H1 (cell line): ENCODE measurements around the gene BHMT2. TPM values are rescaled to one million over a fixed set of nuclear protein-coding genes. Genes with fewer than 3 reads are reported as not detected.

Experiments used
- CTCF ChIA-PET: fragments of 300-600 bp; sonication (Branson Sonifier 250); formaldehyde crosslinking; loops from one replicate; lab custom pipeline; 2021; ENCODE audit not compliant: partially characterized antibody; lab: Charles Lee
- POLR2A ChIA-PET: fragments of 300-600 bp; sonication (Branson Sonifier 250); formaldehyde crosslinking; loops from one replicate; lab custom pipeline; 2021; ENCODE audit warnings: inconsistent platforms; ENCODE audit not compliant: partially characterized antibody; lab: Charles Lee
- DNase-seq, 2 experiments: peaks; one replicate each; pipeline versions ENCODE4 v3.0.0 to v3.0.0-alpha.2; 2010 to 2022; ENCODE audit warnings: low spot score in 2 of 2, low read depth in 1 of 2, mixed read lengths in 1 of 2
- FAIRE-seq: peaks from 2 replicates; lab custom pipeline; 2011; peaks lifted over from hg19 to GRCh38; lab: Jason Lieb, UNC
- H2AFZ ChIP-seq: 2 replicates; pipeline ENCODE4 v1.8.1; 2012; ENCODE audit warnings: low read length, inconsistent platforms
- H2AK5ac ChIP-seq: 2 replicates; pipeline ENCODE4 v1.6.1; 2013; ENCODE audit warnings: low read depth, low read length
- H2BK120ac ChIP-seq: replicated peaks from 2 replicates; pipeline ENCODE3; 2013; ENCODE audit warnings: low read depth, low read length, inconsistent platforms
- H2BK12ac ChIP-seq: 2 replicates; pipeline ENCODE4 v1.6.1; 2013; ENCODE audit warnings: low read depth, low read length
- H2BK15ac ChIP-seq: 2 replicates; pipeline ENCODE4 v1.6.1; 2013; ENCODE audit warnings: low read length
- H2BK20ac ChIP-seq: 2 replicates; pipeline ENCODE4 v1.6.1; 2013; ENCODE audit warnings: low read length
- H2BK5ac ChIP-seq: 2 replicates; pipeline ENCODE4 v1.6.1; 2013; ENCODE audit warnings: low read depth, low read length
- H3K14ac ChIP-seq: 2 replicates; pipeline ENCODE4 v1.6.1; 2013; ENCODE audit warnings: inconsistent platforms; ENCODE audit not compliant: insufficient read length
- H3K18ac ChIP-seq: 2 replicates; pipeline ENCODE4 v1.6.1; 2013; ENCODE audit warnings: low read length; ENCODE audit errors: extremely low read depth
- H3K23ac ChIP-seq: 2 replicates; pipeline ENCODE4 v1.6.1; 2013; ENCODE audit warnings: inconsistent platforms; ENCODE audit not compliant: insufficient read length
- H3K23me2 ChIP-seq: 2 replicates; pipeline ENCODE4 v1.6.1; 2013; ENCODE audit warnings: low read depth, low read length
- H3K27ac ChIP-seq: 2 replicates; pipeline ENCODE4 v1.6.1; 2011; ENCODE audit warnings: low read depth, low read length, inconsistent platforms
- H3K27me3 ChIP-seq, 4 experiments: replicated peaks in 1 of 4; 1 replicate in 1 of 4; 2 replicates in 3 of 4; pipeline versions ENCODE4 v1.6.1 to v1.8.1; 2011 to 2013; ENCODE audit warnings: low read length in 3 of 4, mild to moderate bottlenecking in 3 of 4, inconsistent platforms in 2 of 4, mixed read lengths in 2 of 4, moderate library complexity in 1 of 4; ENCODE audit not compliant: control insufficient read depth in 3 of 4, insufficient read depth in 3 of 4; ENCODE audit errors: extremely low read depth in 1 of 4
- H3K36me3 ChIP-seq, 4 experiments: 2 replicates each; pipeline versions ENCODE4 v1.6.1 to v1.8.1; 2011 to 2013; ENCODE audit warnings: mild to moderate bottlenecking in 4 of 4, low read length in 3 of 4, moderate library complexity in 2 of 4, control low read depth in 1 of 4, inconsistent platforms in 1 of 4; ENCODE audit not compliant: insufficient read depth in 4 of 4, control insufficient read depth in 2 of 4
- H3K4ac ChIP-seq: replicated peaks from 2 replicates; pipeline ENCODE3; 2013; ENCODE audit warnings: low read length, low read depth, mixed read lengths, inconsistent platforms; ENCODE audit not compliant: insufficient read length
- H3K4me1 ChIP-seq, 4 experiments: replicated peaks in 1 of 4; 1 replicate in 1 of 4; 2 replicates in 3 of 4; pipeline versions ENCODE4 v1.6.1 to v1.8.1; 2011 to 2013; ENCODE audit warnings: low read length in 3 of 4, inconsistent platforms in 2 of 4, mixed read lengths in 1 of 4; ENCODE audit not compliant: insufficient read depth in 4 of 4, control insufficient read depth in 3 of 4
- H3K4me2 ChIP-seq, 2 experiments: 2 replicates each; pipeline versions ENCODE4 v1.6.1 to v1.8.1; 2011 to 2013; ENCODE audit warnings: low read depth in 2 of 2, low read length in 2 of 2, control low read depth in 1 of 2, inconsistent platforms in 1 of 2, mild to moderate bottlenecking in 1 of 2; ENCODE audit not compliant: insufficient read depth in 1 of 2
- H3K4me3 ChIP-seq, 4 experiments: fragments of 200-600, 300-600 bp in 1 of 4; sonication (generic), shearing (Covaris generic), sonication (Bioruptor Twin) in 1 of 4; 2 replicates each; pipeline versions ENCODE4 v1.5.1 to v1.8.1; 2011 to 2016; ENCODE audit warnings: low read length in 4 of 4, low read depth in 3 of 4, control low read depth in 2 of 4, inconsistent platforms in 2 of 4, mild to moderate bottlenecking in 2 of 4, mixed read lengths in 1 of 4, moderate library complexity in 1 of 4; ENCODE audit not compliant: insufficient read depth in 2 of 4; ENCODE audit errors: extremely low read depth in 1 of 4
- H3K56ac ChIP-seq: replicated peaks from 2 replicates; pipeline ENCODE3; 2013; ENCODE audit warnings: low read depth, mild to moderate bottlenecking, mixed read lengths, low read length, inconsistent platforms; ENCODE audit not compliant: insufficient read length
- H3K79me1 ChIP-seq: 2 replicates; pipeline ENCODE4 v1.6.1; 2013; ENCODE audit warnings: low read depth, low read length, control low read depth
- H3K79me2 ChIP-seq, 2 experiments: 2 replicates each; pipeline versions ENCODE4 v1.6.1 to v1.8.1; 2012 to 2013; ENCODE audit warnings: low read length in 2 of 2, mild to moderate bottlenecking in 2 of 2, inconsistent platforms in 1 of 2; ENCODE audit not compliant: insufficient read depth in 2 of 2, control insufficient read depth in 1 of 2
- H3K9ac ChIP-seq, 4 experiments: replicated peaks in 1 of 4; 1 replicate in 1 of 4; 2 replicates in 3 of 4; pipeline versions ENCODE4 v1.6.1 to v1.8.1; 2011 to 2013; ENCODE audit warnings: low read depth in 3 of 4, low read length in 3 of 4, control low read depth in 2 of 4, mild to moderate bottlenecking in 2 of 4, moderate library complexity in 2 of 4, inconsistent platforms in 1 of 4; ENCODE audit errors: extremely low read depth in 1 of 4
- H3K9me3 ChIP-seq, 2 experiments: 2 replicates each; pipeline versions ENCODE4 v1.6.1 to v1.8.1; 2012 to 2013; ENCODE audit warnings: mild to moderate bottlenecking in 2 of 2, moderate library complexity in 2 of 2, control low read depth in 1 of 2, inconsistent platforms in 1 of 2, low read depth in 1 of 2, low read length in 1 of 2, mixed read lengths in 1 of 2; ENCODE audit not compliant: insufficient read depth in 2 of 2
- H4K20me1 ChIP-seq, 2 experiments: replicated peaks in 1 of 2; 2 replicates each; pipeline versions ENCODE3 to v1.8.1; 2011 to 2013; ENCODE audit warnings: inconsistent platforms in 2 of 2, low read length in 2 of 2, mild to moderate bottlenecking in 1 of 2; ENCODE audit not compliant: insufficient read depth in 2 of 2, control insufficient read depth in 1 of 2
- H4K5ac ChIP-seq: 2 replicates; pipeline ENCODE4 v1.6.1; 2013; ENCODE audit warnings: low read length, low read depth, mixed read lengths, inconsistent platforms; ENCODE audit not compliant: insufficient read length
- H4K8ac ChIP-seq: 2 replicates; pipeline ENCODE4 v1.8.0; 2013; ENCODE audit warnings: mild to moderate bottlenecking, moderate library complexity, low read length, inconsistent platforms; ENCODE audit not compliant: insufficient read depth; ENCODE audit errors: extremely low read depth
- H4K91ac ChIP-seq: replicated peaks from 2 replicates; pipeline ENCODE3; 2013; ENCODE audit warnings: low read length, mixed read lengths, inconsistent platforms; ENCODE audit not compliant: insufficient read length
- BACH1 ChIP-seq: IDR thresholded peaks from 2 replicates; pipeline ENCODE4 v1.6.1; 2012; ENCODE audit warnings: low read length, improper control_type of control experiment
- CREB1 ChIP-seq: IDR thresholded peaks from 2 replicates; pipeline ENCODE4 v1.6.1; 2012; ENCODE audit warnings: inconsistent platforms
- MAFK ChIP-seq: IDR thresholded peaks from 2 replicates; pipeline ENCODE4 v1.6.1; 2012; ENCODE audit warnings: low read depth, mild to moderate bottlenecking, improper control_type of control experiment, low read length
- POLR2AphosphoS5 ChIP-seq: IDR thresholded peaks from 2 replicates; pipeline ENCODE4 v1.6.1; 2011; ENCODE audit warnings: low read depth, low read length
- SIRT6 ChIP-seq: IDR thresholded peaks from one replicate; pipeline ENCODE4 v1.7.1; 2012; ENCODE audit warnings: low read length, inconsistent platforms
- polyA plus RNA-seq, 7 experiments: library from polyadenylated mRNA; depleted of rRNA in 3 of 7; stranded (reverse) in 5 of 7; unstranded in 2 of 7; fragments of >200 nt in 5 of 7; fragments of 200-250 nt in 2 of 7; gene quantifications; 1 replicate in 5 of 7; 2 replicates in 1 of 7; 4 replicates in 1 of 7; pipeline versions ENCODE4 v1.2.1 to v1.2.3, GENCODE V29; 2011 to 2013; ENCODE audit warnings: missing spikeins in 2 of 7, mixed read lengths in 2 of 7
- total RNA-seq: library from RNA; stranded (reverse); fragmentation: NEBNext Ultra II Directional; extraction: Animal tissue kit (Norgen Biotek cat#: 25700); gene quantifications from 2 replicates; pipeline ENCODE4 v1.2.1, GENCODE V29; 2021

BHMT2 gene
- total and polyA plus RNA-seq, 2 of the 8 experiments (the other 6 are each of a cell fraction or from before 2014, with no cell fraction given): 0.11 TPM; not detected in 1

DNA sequence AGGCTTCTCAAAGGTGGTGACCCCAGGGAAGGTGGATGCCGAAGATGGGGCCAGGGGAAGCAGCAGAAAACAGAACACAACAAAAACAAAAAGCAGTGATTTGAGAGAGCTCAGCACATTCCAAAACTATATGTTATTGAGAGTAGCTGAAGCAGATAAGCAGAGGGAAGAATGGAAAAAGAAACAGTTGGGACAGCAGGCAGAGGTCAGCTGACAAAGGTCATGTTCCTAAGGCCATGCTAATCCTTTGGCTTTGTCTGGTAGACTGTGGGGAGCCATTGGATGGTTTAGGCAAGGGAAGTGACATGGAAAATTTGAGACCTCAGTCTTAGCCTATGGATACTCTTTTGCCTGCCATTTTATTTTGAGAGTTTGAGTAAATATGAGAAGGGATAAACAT is 14.6 kb upstream of the BHMT2 start (continued):
- TF ChIP-seq MAFK: no peak

DNA sequence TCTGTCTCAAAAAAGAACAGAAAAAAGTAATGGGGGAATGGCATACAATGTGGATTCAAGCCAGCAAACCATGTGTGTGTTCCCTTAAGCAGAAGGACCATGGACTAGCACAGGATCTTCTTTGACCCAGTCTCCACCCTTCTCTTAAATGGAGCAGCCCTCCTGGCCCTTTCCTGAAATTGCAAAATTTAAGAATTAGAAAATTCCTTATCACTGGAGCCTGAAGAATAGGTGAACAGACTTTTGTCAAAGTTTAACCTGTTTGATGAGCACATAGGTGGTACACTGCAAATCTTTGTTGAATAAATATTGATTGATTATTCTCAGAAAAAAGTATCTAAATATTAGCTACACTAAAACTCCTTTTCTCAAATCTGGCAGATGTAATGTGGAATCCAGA is 12.7 kb upstream of the BHMT2 start:
- FAIRE-seq: no peak
- ChIA-PET POLR2A (no interaction called here), CTCF (interaction anchor here (0.6 to 1.6 kb wide), 5 partner anchors 14 to 785 kb away, joined by 3 to 4 read pairs (median 4); no protein-coding TSS in a partner anchor)
- H4K91ac ChIP-seq: no peak overlapping the region
- H3K27ac ChIP-seq: no peak overlapping the region
- H3K79me1 ChIP-seq: no peaks in the 10 kb centered on the region
- TF ChIP-seq CREB1 (no peak), POLR2AphosphoS5 (no peak), SIRT6 (no peak), BACH1 (no peak)
- no peaks in the 10 kb centered on the region for H3K27me3 ChIP-seq
- no peak overlapping the region for H2BK12ac ChIP-seq
- H2BK120ac ChIP-seq: no peak overlapping the region
- no peak for DNase-seq
- H2AK5ac ChIP-seq: no peak overlapping the region
- H3K18ac ChIP-seq: no peak overlapping the region
- H3K4me1 ChIP-seq: no peaks in the 10 kb centered on the region
- H3K4me2 ChIP-seq: no peak overlapping the region
- H3K4ac ChIP-seq: no peak overlapping the region
- H4K8ac ChIP-seq: no peak overlapping the region
- H2BK20ac ChIP-seq: no peak overlapping the region
- H3K23ac ChIP-seq: no peak overlapping the region
- H3K36me3 ChIP-seq: no peaks in the 10 kb centered on the region
- no peak overlapping the region for H4K5ac ChIP-seq
- H3K9ac ChIP-seq: no peak overlapping the region
- no peak overlapping the region for H3K14ac ChIP-seq
- H3K4me3 ChIP-seq: no peak overlapping the region
- H4K20me1 ChIP-seq: no peaks in the 10 kb centered on the region
- no peaks in the 10 kb centered on the region for H3K9me3 ChIP-seq
- no peak overlapping the region for H3K56ac ChIP-seq
- no peaks in the 10 kb centered on the region for H3K79me2 ChIP-seq
- no peak overlapping the region for H2AFZ ChIP-seq
- H2BK5ac ChIP-seq: no peak overlapping the region
- H3K23me2 ChIP-seq: no peaks in the 10 kb centered on the region
- no peak overlapping the region for H2BK15ac ChIP-seq
